OCI-LY1 (cell line): ENCODE data around the gene BRD4.

Source experiments
- H2AFZ ChIP-seq: fragments of 200-600 bp; sonication (generic), shearing (Covaris generic); 2 replicates; pipeline ENCODE4 v1.6.0; 2014; ENCODE audit warnings: antibody characterized with exemption, mild to moderate bottlenecking, low read length
- H3F3A ChIP-seq: fragments of 200-600 bp; sonication (generic), shearing (Covaris generic); 2 replicates; pipeline ENCODE4 v1.6.0; 2014; ENCODE audit warnings: mild to moderate bottlenecking, antibody characterized with exemption, low read length, moderate library complexity; ENCODE audit not compliant: insufficient read depth
- H3K27ac ChIP-seq: fragments of 200-600 bp; sonication (generic); 2 replicates; pipeline ENCODE4 v1.5.1; 2014; ENCODE audit warnings: low read length, mixed run types, mild to moderate bottlenecking, low read depth; ENCODE audit not compliant: poor library complexity, severe bottlenecking
- H3K27me3 ChIP-seq: fragments of 200-600 bp; sonication (generic); 2 replicates; pipeline ENCODE4 v1.6.0; 2014; ENCODE audit warnings: antibody characterized with exemption, mild to moderate bottlenecking, low read length, moderate library complexity; ENCODE audit not compliant: insufficient read depth
- H3K36me3 ChIP-seq: fragments of 200-600 bp; sonication (generic); 2 replicates; pipeline ENCODE4 v1.6.1; 2014; ENCODE audit warnings: mild to moderate bottlenecking, antibody characterized with exemption, low read length, moderate library complexity, mixed read lengths; ENCODE audit not compliant: insufficient read depth
- H3K4me1 ChIP-seq: fragments of 200-600 bp; sonication (generic); 2 replicates; pipeline ENCODE4 v1.5.1; 2014; ENCODE audit warnings: mild to moderate bottlenecking, low read length, moderate library complexity; ENCODE audit not compliant: insufficient read depth, severe bottlenecking
- H3K4me2 ChIP-seq: fragments of 200-600 bp; sonication (generic), shearing (Covaris generic); 2 replicates; pipeline ENCODE4 v1.6.1; 2014; ENCODE audit warnings: low read length
- H3K4me3 ChIP-seq: fragments of 200-600 bp; sonication (generic); 2 replicates; pipeline ENCODE4 v1.5.1; 2014; ENCODE audit warnings: low read length, low read depth, mild to moderate bottlenecking, mixed read lengths; ENCODE audit not compliant: poor library complexity, severe bottlenecking
- H3K79me2 ChIP-seq: fragments of 200-600 bp; shearing (Covaris generic); 2 replicates; pipeline ENCODE4 v1.6.1; 2016; ENCODE audit warnings: mixed run types, low read length, mixed read lengths; ENCODE audit not compliant: insufficient read depth
- H3K9ac ChIP-seq: fragments of 200-600 bp; sonication (generic), shearing (Covaris generic); 2 replicates; pipeline ENCODE4 v1.6.1; 2014; ENCODE audit warnings: mild to moderate bottlenecking, low read length, mixed read lengths
- H3K9me2 ChIP-seq: fragments of 200-600 bp; sonication (generic), shearing (Covaris generic); 2 replicates; pipeline ENCODE4 v1.6.1; 2014; ENCODE audit warnings: low read depth, mild to moderate bottlenecking, low read length, mixed read lengths
- H3K9me3 ChIP-seq: fragments of 200-600 bp; shearing (Covaris generic); 2 replicates; pipeline ENCODE4 v1.6.1; 2014; ENCODE audit warnings: low read length, mixed read lengths
- H4K20me1 ChIP-seq: fragments of 200-600 bp; sonication (generic), shearing (Covaris generic); 2 replicates; pipeline ENCODE4 v1.6.0; 2016; ENCODE audit warnings: mild to moderate bottlenecking, low read length; ENCODE audit not compliant: insufficient read depth
- EZH2 ChIP-seq: fragments of 200-600 bp; sonication (generic), shearing (Covaris generic); IDR thresholded peaks from 2 replicates; pipeline ENCODE4 v1.8.0; 2017; ENCODE audit warnings: borderline replicate concordance, mixed run types, mild to moderate bottlenecking, antibody characterized with exemption, low read length, moderate library complexity, mixed read lengths
- TF ChIP-seq, protein P1 (sequence below): fragments of 200-600 bp; sonication (generic), shearing (Covaris generic); IDR thresholded peaks from 2 replicates; pipeline ENCODE4 v1.5.1; 2017; ENCODE audit warnings: mild to moderate bottlenecking, antibody characterized with exemption, low read length, moderate library complexity, mixed read lengths

BRD4 gene

DNA sequence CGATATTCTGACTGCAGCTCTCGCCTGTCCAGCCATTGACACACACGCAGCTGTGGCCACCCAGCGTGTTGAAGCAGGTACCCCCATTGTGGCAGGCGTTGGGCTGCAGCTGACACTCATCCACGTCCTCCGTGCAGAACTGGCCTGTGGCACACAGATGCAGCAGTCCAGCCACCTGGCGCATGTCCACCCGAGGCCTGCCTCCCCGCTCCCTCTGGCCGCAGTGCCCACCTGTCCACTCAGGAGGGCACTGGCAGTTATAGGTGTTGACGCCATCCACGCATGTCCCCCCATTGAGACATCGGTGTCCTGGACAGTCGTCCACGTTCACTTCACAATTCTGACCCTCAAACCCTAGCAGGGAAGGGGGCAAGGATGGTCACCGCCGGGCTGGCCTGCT is 140.8 kb downstream of the BRD4 start:
- H4K20me1 ChIP-seq, result no peaks in the 10 kb centered on the region
- no peaks in the 10 kb centered on the region for H3K27me3 ChIP-seq
- no peaks in the 10 kb centered on the region for H3K9me2 ChIP-seq
- no peaks in the 10 kb centered on the region for H3K9me3 ChIP-seq
- TF ChIP-seq, protein P1, sequence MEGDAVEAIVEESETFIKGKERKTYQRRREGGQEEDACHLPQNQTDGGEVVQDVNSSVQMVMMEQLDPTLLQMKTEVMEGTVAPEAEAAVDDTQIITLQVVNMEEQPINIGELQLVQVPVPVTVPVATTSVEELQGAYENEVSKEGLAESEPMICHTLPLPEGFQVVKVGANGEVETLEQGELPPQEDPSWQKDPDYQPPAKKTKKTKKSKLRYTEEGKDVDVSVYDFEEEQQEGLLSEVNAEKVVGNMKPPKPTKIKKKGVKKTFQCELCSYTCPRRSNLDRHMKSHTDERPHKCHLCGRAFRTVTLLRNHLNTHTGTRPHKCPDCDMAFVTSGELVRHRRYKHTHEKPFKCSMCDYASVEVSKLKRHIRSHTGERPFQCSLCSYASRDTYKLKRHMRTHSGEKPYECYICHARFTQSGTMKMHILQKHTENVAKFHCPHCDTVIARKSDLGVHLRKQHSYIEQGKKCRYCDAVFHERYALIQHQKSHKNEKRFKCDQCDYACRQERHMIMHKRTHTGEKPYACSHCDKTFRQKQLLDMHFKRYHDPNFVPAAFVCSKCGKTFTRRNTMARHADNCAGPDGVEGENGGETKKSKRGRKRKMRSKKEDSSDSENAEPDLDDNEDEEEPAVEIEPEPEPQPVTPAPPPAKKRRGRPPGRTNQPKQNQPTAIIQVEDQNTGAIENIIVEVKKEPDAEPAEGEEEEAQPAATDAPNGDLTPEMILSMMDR, result no peak
- TF ChIP-seq EZH2, result no peak
- H3K79me2 ChIP-seq, result no peaks in the 10 kb centered on the region
- H3K4me2 ChIP-seq, result no peak overlapping the region
- no peak overlapping the region for H3K9ac ChIP-seq
- no peak overlapping the region for H3K4me3 ChIP-seq
- no peaks in the 10 kb centered on the region for H3K36me3 ChIP-seq
- H3K4me1 ChIP-seq, result no peaks in the 10 kb centered on the region
- H3K27ac ChIP-seq, result no peak overlapping the region
- H2AFZ ChIP-seq, result no peak overlapping the region
- H3F3A ChIP-seq, result no peaks in the 10 kb centered on the region

DNA sequence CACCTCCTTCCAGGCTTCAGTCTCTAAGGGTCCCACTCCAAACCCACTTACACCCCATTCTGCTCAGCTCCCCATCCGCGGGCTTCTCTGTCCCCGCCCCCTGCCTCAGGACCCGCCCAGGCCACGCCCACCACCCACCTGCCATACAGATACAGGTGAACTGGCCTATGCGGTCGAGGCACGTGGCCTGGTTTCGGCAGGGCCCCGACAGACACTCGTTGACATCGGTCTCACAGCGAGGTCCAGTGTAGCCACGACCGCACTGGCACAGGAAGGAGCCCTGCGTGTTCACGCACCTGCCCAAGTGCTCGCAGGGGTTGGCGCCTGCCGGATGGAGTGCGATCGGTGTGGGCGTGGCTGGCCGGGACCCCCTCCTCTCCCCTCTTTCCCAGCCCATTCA is 143.5 kb downstream of the BRD4 start:
- no peaks in the 10 kb centered on the region for H3K4me1 ChIP-seq
- H2AFZ ChIP-seq, result no peak overlapping the region
- no peaks in the 10 kb centered on the region for H3K9me2 ChIP-seq
- H3K9ac ChIP-seq, result no peak overlapping the region
- TF ChIP-seq, protein P1, result no peak
- TF ChIP-seq EZH2, result no peak
- no peaks in the 10 kb centered on the region for H3K36me3 ChIP-seq
- H3K9me3 ChIP-seq, result no peaks in the 10 kb centered on the region
- no peaks in the 10 kb centered on the region for H4K20me1 ChIP-seq
- H3K27me3 ChIP-seq, result no peaks in the 10 kb centered on the region
- H3K4me2 ChIP-seq, result no peak overlapping the region
- no peak overlapping the region for H3K27ac ChIP-seq
- no peak overlapping the region for H3K4me3 ChIP-seq
- no peaks in the 10 kb centered on the region for H3F3A ChIP-seq
- H3K79me2 ChIP-seq, result no peaks in the 10 kb centered on the region

DNA sequence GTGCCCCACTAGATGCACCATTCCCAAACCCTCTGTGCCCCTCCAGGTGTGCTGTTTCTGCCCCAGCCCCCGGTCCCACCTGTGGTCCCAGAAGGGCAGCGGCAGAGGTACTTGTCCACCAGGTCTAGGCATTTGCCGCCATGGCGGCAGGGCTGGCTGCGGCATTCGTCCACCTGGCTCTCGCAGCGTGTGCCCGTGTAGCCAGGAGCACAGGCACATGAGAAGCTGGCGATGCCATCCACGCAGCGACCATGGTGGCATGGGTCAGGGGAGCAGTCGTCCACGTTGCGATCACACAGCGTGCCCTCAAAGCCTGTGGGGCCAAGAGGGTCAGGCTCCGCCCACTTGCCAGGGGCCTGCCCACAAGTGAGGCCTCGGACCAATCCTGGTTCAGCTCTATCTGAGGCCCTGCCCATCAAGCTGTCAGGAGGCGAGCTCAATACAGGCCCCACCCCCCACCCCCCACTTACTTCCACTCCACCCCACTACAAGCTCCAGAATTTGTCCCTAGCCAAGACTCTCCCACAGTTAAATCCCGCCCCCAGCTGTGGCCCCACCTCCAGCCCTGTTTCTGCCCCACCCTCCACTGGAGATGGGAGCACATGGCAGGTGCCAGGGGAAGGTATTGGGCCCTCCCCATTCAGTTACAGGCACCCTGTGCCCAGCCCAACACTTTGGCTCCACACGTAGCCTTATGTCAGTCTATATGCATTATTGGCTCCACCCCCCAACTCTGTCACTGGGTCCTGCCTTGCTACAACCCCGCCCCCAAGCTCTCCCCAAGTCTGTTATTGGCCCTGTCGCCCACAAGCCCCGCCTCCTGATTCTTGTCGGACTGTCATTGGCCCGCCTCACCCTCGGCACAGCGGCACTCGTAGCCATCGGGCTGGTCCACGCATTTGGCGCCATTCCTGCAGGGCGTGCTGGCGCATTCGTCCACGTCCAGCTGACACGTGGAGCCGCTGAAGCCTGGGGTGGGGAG is 145.0 kb downstream of the BRD4 start:
- Histone ChIP-seq H3K9me3 (no peaks in the 10 kb centered on the region), H3F3A (no peaks in the 10 kb centered on the region), H3K36me3 (no peaks in the 10 kb centered on the region), H3K27me3 (no peaks in the 10 kb centered on the region), H3K4me3 (no peak overlapping the region), H3K4me2 (no peak overlapping the region), H3K4me1 (no peaks in the 10 kb centered on the region), H4K20me1 (no peaks in the 10 kb centered on the region), H3K79me2 (no peaks in the 10 kb centered on the region), H3K9ac (no peak overlapping the region), H3K9me2 (no peaks in the 10 kb centered on the region), H2AFZ (no peak overlapping the region), H3K27ac (no peak overlapping the region)
- TF ChIP-seq, protein P1, result no peak
- TF ChIP-seq EZH2, result no peak
